Endothelial cell of umbilical vein (primary cell): ENCODE results near the gene CCDC85C. TPM values are rescaled to one million over a fixed set of nuclear protein-coding genes. Genes with fewer than 3 reads are reported as not detected.
A peak's percentile ranks its signal among the peaks of the same experiment; 100 is the strongest.

Experiments used
- BruUV-seq: library from RNA; stranded (reverse); fragments of 400-500 nt; replicated peaks from 2 replicates; lab custom pipeline; 2021; lab: Mats Ljungman, UMichigan
- CTCF ChIA-PET: fragments of 300-600, 350-600 bp; sonication (Branson Sonifier 250); formaldehyde crosslinking; loops from one replicate; lab custom pipeline; 2021; ENCODE audit warnings: antibody characterized with exemption, inconsistent platforms; lab: Charles Lee
- POLR2A ChIA-PET: fragments of 300-600, 350-600 bp; sonication (Branson Sonifier 250); formaldehyde crosslinking; loops from one replicate; lab custom pipeline; 2021; ENCODE audit warnings: antibody characterized with exemption, inconsistent platforms; lab: Charles Lee
- DNase-seq: peaks from one replicate; pipeline ENCODE4 v3.0.0-alpha.2; 2011; ENCODE audit warnings: low read depth, low spot score
- FAIRE-seq: peaks from 2 replicates; lab custom pipeline; 2011; peaks lifted over from hg19 to GRCh38; lab: Jason Lieb, UNC
- H2AFZ ChIP-seq: 2 replicates; pipeline ENCODE4 v1.6.0; 2012; ENCODE audit warnings: low read depth, low read length, control low read depth, inconsistent platforms
- H3K27ac ChIP-seq: 2 replicates; pipeline ENCODE4 v1.5.1; 2011; ENCODE audit warnings: low read depth, mild to moderate bottlenecking, control low read depth, low read length, moderate library complexity; ENCODE audit not compliant: insufficient read depth
- H3K27me3 ChIP-seq, 2 experiments: 2 replicates each; pipeline versions ENCODE4 v1.6.0 to v1.6.1; 2011; ENCODE audit warnings: low read length in 2 of 2, mixed read lengths in 1 of 2; ENCODE audit not compliant: control insufficient read depth in 2 of 2, insufficient read depth in 2 of 2
- H3K36me3 ChIP-seq, 2 experiments: 2 replicates in 1 of 2; 3 replicates in 1 of 2; pipeline ENCODE4 v1.5.1; 2011; ENCODE audit warnings: low read length in 2 of 2, mild to moderate bottlenecking in 1 of 2, moderate library complexity in 1 of 2; ENCODE audit not compliant: control insufficient read depth in 2 of 2, insufficient read depth in 2 of 2; ENCODE audit errors: extremely low read depth in 1 of 2
- H3K4me1 ChIP-seq: 3 replicates; pipeline ENCODE4 v1.5.1; 2011; ENCODE audit warnings: mild to moderate bottlenecking, low read length; ENCODE audit not compliant: control insufficient read depth, insufficient read depth; ENCODE audit errors: extremely low read depth
- H3K4me2 ChIP-seq: 2 replicates; pipeline ENCODE4 v1.6.1; 2011; ENCODE audit warnings: low read length, control low read depth, mixed read lengths; ENCODE audit not compliant: insufficient read depth
- H3K4me3 ChIP-seq, 3 experiments: fragments of 200-600 bp in 1 of 3; sonication (generic), shearing (Covaris generic) in 1 of 3; replicated peaks in 1 of 3; 2 replicates each; pipeline ENCODE4 v1.5.1; 2011 to 2016; ENCODE audit warnings: control low read depth in 3 of 3, low read length in 3 of 3, mild to moderate bottlenecking in 2 of 3, inconsistent platforms in 1 of 3, low read depth in 1 of 3, moderate library complexity in 1 of 3; ENCODE audit not compliant: insufficient read depth in 1 of 3
- H3K79me2 ChIP-seq: 2 replicates; pipeline ENCODE4 v1.6.0; 2012; ENCODE audit warnings: low read length, inconsistent platforms; ENCODE audit not compliant: control insufficient read depth, insufficient read depth
- H3K9ac ChIP-seq: replicated peaks from 2 replicates; pipeline ENCODE3; 2011; ENCODE audit warnings: low read length, control low read depth; ENCODE audit not compliant: insufficient read depth; ENCODE audit errors: extremely low read depth
- H3K9me1 ChIP-seq: replicated peaks from 3 replicates; pipeline ENCODE4 v1.6.0; 2011; ENCODE audit warnings: mild to moderate bottlenecking, low read length; ENCODE audit not compliant: control insufficient read depth, insufficient read depth; ENCODE audit errors: extremely low read depth
- H3K9me3 ChIP-seq: replicated peaks from 2 replicates; pipeline ENCODE4 v1.5.1; 2012; ENCODE audit warnings: low read length, inconsistent platforms; ENCODE audit not compliant: control insufficient read depth, insufficient read depth
- H4K20me1 ChIP-seq: replicated peaks from 2 replicates; pipeline ENCODE3; 2011; ENCODE audit warnings: mild to moderate bottlenecking, low read length; ENCODE audit not compliant: control insufficient read depth, insufficient read depth; ENCODE audit errors: extremely low read depth
- GATA2 ChIP-seq: IDR thresholded peaks from 2 replicates; pipeline ENCODE4 v1.7.0; 2011; ENCODE audit warnings: low read depth, mild to moderate bottlenecking, moderate library complexity, mixed read lengths, low read length; ENCODE audit not compliant: insufficient read length, insufficient read depth
- MAX ChIP-seq: IDR thresholded peaks from 2 replicates; pipeline ENCODE4 v1.6.1; 2011; ENCODE audit not compliant: insufficient read depth, insufficient read length
- dilution Hi-C: fragments of 300-500 bp; cut with MboI; formaldehyde crosslinking; loops from one replicate; pipeline ENCODE4 v1.15.0; 2019; ENCODE audit warnings: low sequenced_read_pairs; ENCODE audit not compliant: extremely low pct_ligation_motif_present
- intact Hi-C: fragments of 100-400 bp; cut with micrococcal nuclease; formaldehyde crosslinking; loops from one replicate; pipeline ENCODE4 v1.10.0; 2022
- polyA plus RNA-seq, 4 experiments: library from polyadenylated mRNA; depleted of rRNA in 3 of 4; stranded (reverse) in 3 of 4; unstranded in 1 of 4; fragments of >200 nt; gene quantifications; 2 replicates each; pipeline versions ENCODE4 v1.2.1 to v1.2.3, GENCODE V29; 2011 to 2012; ENCODE audit warnings: missing spikeins in 1 of 4
- total RNA-seq: library from RNA; stranded (reverse); gene quantifications from 2 replicates; pipeline ENCODE4 v1.2.3, GENCODE V29; 2021

Gene CCDC85C
- total and polyA plus RNA-seq, 2 donors (not counting 3 experiments of a cell fraction or from before 2014, with no cell fraction given), result 7.5 to 17.8 TPM

- Histone ChIP-seq H3K4me1 (peaks cover 43% of the 10 kb centered on the region), H3K4me3 (no peak overlapping the region), H3K9me3 (no peaks in the 10 kb centered on the region), H3K9me1 (no peaks in the 10 kb centered on the region), H4K20me1 (no peaks in the 10 kb centered on the region), H3K36me3 (no peaks in the 10 kb centered on the region), H2AFZ (no peak overlapping the region), H3K27me3 (no peaks in the 10 kb centered on the region), H3K9ac (no peak overlapping the region), H3K4me2 (no peak overlapping the region), H3K79me2 (no peaks in the 10 kb centered on the region), H3K27ac (no peak overlapping the region)
- CTCF ChIA-PET, result interaction anchor here (0.9 to 8.4 kb wide), 5 partner anchors 8 to 92 kb away, joined by 3 to 61 read pairs (median 12); partner anchors contain the start of gene CCDC85C
- dilution Hi-C loops (no loop called here), intact Hi-C loops (no loop called here)
- peak; percentile 26 for FAIRE-seq
- POLR2A ChIA-PET, result no interaction called here
- TF ChIP-seq MAX, result no peak
- no peak for DNase-seq
- BruUV-seq, result no TSS peak
These were observed 13.1 kb upstream of the CCDC85C start for GRCh38 chr14:99616832-99617800.

DNA sequence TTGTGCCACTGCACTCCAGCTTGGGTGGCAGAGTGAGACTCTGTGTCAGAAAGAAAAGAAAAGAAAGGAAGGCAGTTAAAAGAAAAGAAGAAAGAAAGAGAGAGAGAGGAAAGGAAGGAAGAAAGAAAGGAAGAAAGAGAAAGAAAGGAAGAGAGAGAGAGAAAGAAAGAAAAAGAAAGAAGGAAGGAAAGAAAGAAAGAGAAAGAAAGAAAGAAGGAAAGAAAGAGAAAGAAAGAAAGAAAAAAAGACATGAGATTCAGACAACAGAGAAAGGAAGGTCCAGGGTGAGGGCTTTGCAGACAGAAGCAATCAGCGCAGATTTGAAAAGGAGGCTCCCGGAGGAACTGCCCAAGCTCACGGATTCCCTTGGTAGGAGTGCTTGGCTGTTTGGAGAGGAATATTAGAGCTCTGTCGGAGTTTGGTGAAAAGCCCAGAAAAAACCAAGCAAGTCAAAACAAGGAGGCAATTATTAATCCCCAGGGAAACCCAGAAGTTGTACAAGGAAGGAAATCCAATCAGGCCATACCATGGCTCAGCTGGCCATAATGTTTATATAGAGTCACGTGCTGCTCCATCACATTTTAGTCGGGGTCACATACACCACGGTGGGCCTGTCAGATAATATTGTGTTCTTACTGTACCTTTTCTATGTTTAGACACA is 11.6 kb upstream of the CCDC85C start:
- H3K4me1 ChIP-seq, result peaks cover 42% of the 10 kb centered on the region
- peak overlapping the region; percentile 59 for H2AFZ ChIP-seq
- POLR2A ChIA-PET, result no interaction called here
- CTCF ChIA-PET, result interaction anchor here (8.4 kb wide), 1 partner anchor 13 kb away, joined by 61 read pairs; the partner anchor contains the start of gene CCDC85C
- H3K27ac ChIP-seq, result peak overlapping the region; percentile 46
- no peaks in the 10 kb centered on the region for H3K79me2 ChIP-seq
- DNase-seq (no peak), FAIRE-seq (peak; percentile 87)
- dilution Hi-C loops, result no loop called here
- TF ChIP-seq GATA2, result no peak
- peak; percentile 54 for TF ChIP-seq MAX
- no peaks in the 10 kb centered on the region for H3K27me3 ChIP-seq
- H3K36me3 ChIP-seq, result no peaks in the 10 kb centered on the region
- no TSS peak for BruUV-seq
- no peak overlapping the region for H3K9ac ChIP-seq
- no peaks in the 10 kb centered on the region for H3K9me1 ChIP-seq
- intact Hi-C loops, result no loop called here
- peak overlapping the region; percentile 49 for H3K4me2 ChIP-seq
- no peaks in the 10 kb centered on the region for H3K9me3 ChIP-seq
- no peak overlapping the region for H3K4me3 ChIP-seq
- no peaks in the 10 kb centered on the region for H4K20me1 ChIP-seq
